Endodermal cell (in vitro differentiated cells): ENCODE data around the gene SLC27A2. TPM values are rescaled to one million over a fixed set of nuclear protein-coding genes. Genes with fewer than 3 reads are reported as not detected.

Experiments
- DNase-seq: peaks from one replicate; pipeline ENCODE4 v3.0.0-alpha.2; 2017
- H3K27ac ChIP-seq: 2 replicates; pipeline ENCODE4 v1.5.1; 2013; ENCODE audit warnings: mild to moderate bottlenecking, low read depth, low read length, moderate library complexity
- H3K27me3 ChIP-seq: 2 replicates; pipeline ENCODE4 v1.6.1; 2013; ENCODE audit warnings: mild to moderate bottlenecking, low read length, moderate library complexity; ENCODE audit not compliant: insufficient read depth, control insufficient read depth, poor library complexity, severe bottlenecking
- H3K36me3 ChIP-seq: 2 replicates; pipeline ENCODE4 v1.7.0; 2013; ENCODE audit warnings: mild to moderate bottlenecking, low read length, moderate library complexity; ENCODE audit not compliant: control insufficient read depth, insufficient read depth
- H3K4me1 ChIP-seq: one replicate; pipeline ENCODE4 v1.7.0; 2013; ENCODE audit warnings: low read length; ENCODE audit not compliant: control insufficient read depth, insufficient read depth
- H3K4me3 ChIP-seq: 2 replicates; pipeline ENCODE4 v1.5.1; 2013; ENCODE audit warnings: mild to moderate bottlenecking, low read length, moderate library complexity
- H3K9ac ChIP-seq: 2 replicates; pipeline ENCODE4 v1.6.1; 2013; ENCODE audit warnings: mild to moderate bottlenecking, low read length, moderate library complexity; ENCODE audit not compliant: poor library complexity, severe bottlenecking; ENCODE audit errors: extremely low read depth
- H3K9me3 ChIP-seq: 2 replicates; pipeline ENCODE4 v1.6.1; 2013; ENCODE audit warnings: mild to moderate bottlenecking, low read length, moderate library complexity; ENCODE audit not compliant: control insufficient read depth
- H3K27ac Mint-ChIP-seq: 2 replicates; pipeline ENCODE4 v1.8.0; 2020; ENCODE audit warnings: mixed read lengths
- H3K27me3 Mint-ChIP-seq: 2 replicates; pipeline ENCODE4 v1.8.0; 2021; ENCODE audit warnings: mild to moderate bottlenecking, mixed read lengths; ENCODE audit not compliant: insufficient read depth
- H3K36me3 Mint-ChIP-seq: 2 replicates; pipeline ENCODE4 v1.8.0; 2020; ENCODE audit warnings: low read depth, mixed read lengths
- H3K4me1 Mint-ChIP-seq: 2 replicates; pipeline ENCODE4 v1.8.0; 2020; ENCODE audit warnings: mixed read lengths
- H3K4me3 Mint-ChIP-seq: 2 replicates; pipeline ENCODE4 v1.8.0; 2020; ENCODE audit warnings: mild to moderate bottlenecking, moderate library complexity, mixed read lengths
- H3K9me3 Mint-ChIP-seq: 2 replicates; pipeline ENCODE4 v1.8.0; 2020; ENCODE audit warnings: mild to moderate bottlenecking, mixed read lengths
- CTCF ChIP-seq: fragments of 200-600 bp; sonication (generic); conservative IDR thresholded peaks from 2 replicates; pipeline ENCODE4 v1.5.0; 2021; ENCODE audit warnings: antibody characterized with exemption, mild to moderate bottlenecking
- WGBS, 2 experiments: methylation state at CpG; one replicate each; pipeline versions ENCODE4 v1.1.5 to v1.1.7; 2013; ENCODE audit warnings: missing lambda C conversion rate in 2 of 2, mixed read lengths in 1 of 2; ENCODE audit not compliant: insufficient coverage in 1 of 2, insufficient read length in 1 of 2; 5-methylcytosine and 5-hydroxymethylcytosine counted together
- total RNA-seq, 2 donors: library from RNA; stranded (reverse); fragmentation: NEBNext Ultra II Directional in 1 of 2; extraction: Animal tissue kit (Norgen Biotek cat#: 25700) in 1 of 2; gene quantifications; 2 replicates in 1 of 2; 3 replicates in 1 of 2; pipeline ENCODE4 v1.2.1, GENCODE V29; 2021

Gene SLC27A2
- total RNA-seq, 2 donors from 2014 or later, result 4.0 to 6.8 TPM

GRCh38 chr15:50238255-50238654 is 56.3 kb downstream of the SLC27A2 start:
- Histone ChIP-seq H3K36me3 (no peaks in the 10 kb centered on the region), H3K9ac (no peak overlapping the region), H3K27me3 (no peaks in the 10 kb centered on the region), H3K4me1 (no peaks in the 10 kb centered on the region), H3K27ac (no peak overlapping the region), H3K9me3 (no peaks in the 10 kb centered on the region), H3K4me3 (no peak overlapping the region)
- no peak for TF ChIP-seq CTCF
- 94 to 100% methylated on average over 2 of the region's 2 CpGs for WGBS, 2 experiments
- Mint-ChIP-seq H3K27ac (no peak overlapping the region), H3K4me1 (peaks cover 18% of the 10 kb centered on the region), H3K9me3 (no peaks in the 10 kb centered on the region), H3K36me3 (no peaks in the 10 kb centered on the region), H3K27me3 (no peaks in the 10 kb centered on the region), H3K4me3 (no peak overlapping the region)
- no peak for DNase-seq

- Mint-ChIP-seq H3K27ac (no peak overlapping the region), H3K27me3 (no peaks in the 10 kb centered on the region), H3K36me3 (no peaks in the 10 kb centered on the region), H3K9me3 (no peaks in the 10 kb centered on the region), H3K4me1 (peaks cover 11% of the 10 kb centered on the region), H3K4me3 (no peak overlapping the region)
- H3K4me1 ChIP-seq, result no peaks in the 10 kb centered on the region
- H3K9ac ChIP-seq, result no peak overlapping the region
- H3K27me3 ChIP-seq, result no peaks in the 10 kb centered on the region
- no peaks in the 10 kb centered on the region for H3K36me3 ChIP-seq
- no peak overlapping the region for H3K4me3 ChIP-seq
- H3K9me3 ChIP-seq, result no peaks in the 10 kb centered on the region
- WGBS, 2 experiments, result 80 to 88% methylated on average over 2 to 5 of the region's 5 CpGs
- no peak overlapping the region for H3K27ac ChIP-seq
- TF ChIP-seq CTCF, result peak; percentile 58
- DNase-seq, result no peak
These were observed 59.9 kb downstream of the SLC27A2 start for GRCh38 chr15:50241684-50242450.

- no peaks in the 10 kb centered on the region for H3K27me3 ChIP-seq
- H3K27ac ChIP-seq, result no peak overlapping the region
- Mint-ChIP-seq H3K27me3 (no peaks in the 10 kb centered on the region), H3K36me3 (no peaks in the 10 kb centered on the region), H3K4me3 (no peak overlapping the region), H3K27ac (no peak overlapping the region), H3K9me3 (no peaks in the 10 kb centered on the region), H3K4me1 (peaks cover 5% of the 10 kb centered on the region)
- H3K9me3 ChIP-seq, result no peaks in the 10 kb centered on the region
- TF ChIP-seq CTCF, result no peak
- WGBS, 2 experiments, result 85 to 100% methylated on average over 1 of the region's 1 CpG
- H3K9ac ChIP-seq, result no peak overlapping the region
- H3K36me3 ChIP-seq, result no peaks in the 10 kb centered on the region
- no peaks in the 10 kb centered on the region for H3K4me1 ChIP-seq
- no peak overlapping the region for H3K4me3 ChIP-seq
- no peak for DNase-seq
These were observed 62.2 kb downstream of the SLC27A2 start for GRCh38 chr15:50244153-50244552.
